SK-MEL-5 (cell line): ENCODE results near the gene POU2F2. TPM values are rescaled to one million over a fixed set of nuclear protein-coding genes. Genes with fewer than 3 reads are reported as not detected.

ENCODE experiments used
- DNase-seq: peaks from one replicate; pipeline ENCODE4 v3.0.0-alpha.2; 2016; ENCODE audit warnings: low read depth, low spot score
- in situ Hi-C: cut with HindIII; loops from 2 replicates; pipeline ENCODE4 v1.10.0; 2016; ENCODE audit warnings: low sequenced_read_pairs, high pct_unique_total_duplicates, low pct_unique_long_range_greater_than_20kb
- total RNA-seq: library from RNA; depleted of rRNA; stranded (reverse); fragments of >200 nt; shearing (Covaris generic); gene quantifications from 2 replicates; pipeline ENCODE4 v1.2.3, GENCODE V29; 2014

The POU2F2 gene
- total RNA-seq, 1 experiment from 2014 or later = not detected

DNA sequence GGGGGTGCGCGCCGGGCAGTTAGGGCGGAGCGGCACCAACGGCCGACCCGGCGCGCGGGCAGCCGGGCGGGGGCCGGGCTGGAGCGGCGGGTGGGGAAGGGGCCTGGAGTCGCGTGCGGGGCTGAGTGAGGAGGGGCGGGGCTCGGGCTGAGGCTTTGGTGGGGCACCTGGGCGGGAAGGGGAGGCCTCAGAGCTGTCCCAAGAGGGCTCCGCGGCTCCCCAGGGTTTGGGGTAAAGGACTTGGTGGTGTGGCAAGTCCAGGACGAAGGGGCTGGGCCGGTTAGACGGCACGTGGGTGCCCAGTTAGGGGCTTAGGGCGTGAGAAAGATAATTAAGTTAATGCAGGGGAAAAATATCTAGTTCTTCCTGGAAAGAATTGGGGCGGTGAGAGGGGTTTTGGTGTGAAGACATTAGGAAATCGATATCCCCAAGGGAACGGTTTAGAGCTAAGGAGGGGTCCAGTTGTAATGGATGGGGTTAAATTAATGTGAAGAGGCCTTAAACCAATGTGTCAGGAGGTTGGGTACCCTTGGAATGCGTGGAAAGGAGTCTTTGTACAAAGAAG is 55.8 kb downstream of the POU2F2 start:
- DNase-seq = no peak
- in situ Hi-C loops = no loop called here

DNA sequence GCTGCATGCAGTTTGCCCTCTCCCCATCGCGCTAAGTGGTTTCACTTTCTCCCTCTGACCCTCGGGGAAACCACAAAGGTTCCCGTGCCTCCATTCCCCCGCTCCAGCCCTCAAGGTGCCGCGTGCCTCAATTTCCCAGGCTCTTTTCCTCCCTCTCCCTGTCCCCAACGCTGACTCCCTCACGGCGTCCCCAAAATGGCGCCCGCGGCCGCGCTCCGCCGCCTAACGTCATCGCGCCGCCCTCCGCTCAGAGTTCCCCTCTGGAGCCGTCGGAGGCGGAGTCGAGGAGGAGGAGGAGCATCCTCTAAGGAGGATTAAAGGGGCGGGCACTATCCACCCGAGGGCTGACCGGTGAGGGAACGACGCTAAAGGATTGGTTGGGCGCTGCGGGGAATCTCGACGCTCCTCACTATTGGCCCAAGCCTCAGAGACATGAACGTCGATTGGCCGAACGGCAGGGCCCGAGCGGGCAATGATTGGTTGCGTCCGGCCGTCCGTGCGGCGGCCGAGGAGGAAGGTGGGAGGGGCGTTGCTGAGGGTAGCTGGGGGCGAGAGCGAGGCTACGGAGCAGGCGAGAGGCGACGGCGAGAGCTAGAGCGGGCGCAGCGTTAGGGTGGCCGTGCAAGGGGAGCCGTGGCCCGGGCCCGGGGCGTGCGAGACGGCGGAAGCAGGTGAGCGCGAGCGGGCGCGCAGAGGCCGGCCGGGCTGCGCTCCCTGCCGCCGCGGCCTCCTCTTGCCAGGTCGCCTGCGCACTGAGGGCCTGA is 56.4 kb downstream of the POU2F2 start, which contains the start of gene ZNF574:
Gene ZNF574 (plus strand): TSS at position 551 of the 764 bp plus-strand sequence. CDS start 2,441 bp downstream, outside the sequence.
- DNase-seq = peak; percentile 99
- in situ Hi-C loops = no loop called here

DNA sequence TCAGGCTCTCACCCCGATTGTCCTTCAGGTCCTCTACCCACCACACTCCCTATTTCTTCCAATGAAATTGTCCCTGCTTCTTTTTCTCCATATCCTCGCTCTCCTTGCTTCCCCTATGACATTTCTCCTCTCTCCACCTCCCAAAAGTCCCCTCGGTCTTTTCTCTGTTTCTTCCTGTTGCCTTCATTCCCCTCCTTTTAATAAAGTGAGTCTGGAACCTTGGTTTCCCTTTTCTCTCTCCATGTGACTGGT is 57.0 kb downstream of the POU2F2 start:
- in situ Hi-C loops = no loop called here

GRCh38 chr19:42074513-42075363 is 57.5 kb downstream of the POU2F2 start:
- DNase-seq = peak; percentile 14

More for the DNA sequence above, 57.0 kb downstream of the POU2F2 start:
- no peak for DNase-seq

DNA sequence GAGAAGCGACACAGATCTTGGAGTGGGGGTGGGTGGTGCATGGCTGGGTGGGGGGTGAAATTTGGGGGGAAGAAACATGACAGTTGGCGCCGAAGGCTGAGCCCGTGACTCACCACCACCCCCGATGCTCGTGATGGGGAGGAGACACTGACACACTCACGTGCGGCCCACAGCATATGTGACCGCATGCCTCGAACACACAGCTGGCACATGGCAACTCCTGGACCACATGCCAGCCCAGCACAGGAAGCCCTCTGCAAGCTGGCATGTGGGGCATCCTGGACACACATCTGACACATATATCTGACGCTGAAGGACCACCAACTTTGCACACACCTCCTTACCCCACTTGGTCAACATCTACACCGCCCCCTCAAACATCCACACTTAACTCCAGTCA is 61.0 kb downstream of the POU2F2 start:
- DNase-seq = no peak
- in situ Hi-C loops = no loop called here

More at GRCh38 chr19:42074513-42075363, 57.5 kb downstream of the POU2F2 start:
- in situ Hi-C loops = no loop called here

DNA sequence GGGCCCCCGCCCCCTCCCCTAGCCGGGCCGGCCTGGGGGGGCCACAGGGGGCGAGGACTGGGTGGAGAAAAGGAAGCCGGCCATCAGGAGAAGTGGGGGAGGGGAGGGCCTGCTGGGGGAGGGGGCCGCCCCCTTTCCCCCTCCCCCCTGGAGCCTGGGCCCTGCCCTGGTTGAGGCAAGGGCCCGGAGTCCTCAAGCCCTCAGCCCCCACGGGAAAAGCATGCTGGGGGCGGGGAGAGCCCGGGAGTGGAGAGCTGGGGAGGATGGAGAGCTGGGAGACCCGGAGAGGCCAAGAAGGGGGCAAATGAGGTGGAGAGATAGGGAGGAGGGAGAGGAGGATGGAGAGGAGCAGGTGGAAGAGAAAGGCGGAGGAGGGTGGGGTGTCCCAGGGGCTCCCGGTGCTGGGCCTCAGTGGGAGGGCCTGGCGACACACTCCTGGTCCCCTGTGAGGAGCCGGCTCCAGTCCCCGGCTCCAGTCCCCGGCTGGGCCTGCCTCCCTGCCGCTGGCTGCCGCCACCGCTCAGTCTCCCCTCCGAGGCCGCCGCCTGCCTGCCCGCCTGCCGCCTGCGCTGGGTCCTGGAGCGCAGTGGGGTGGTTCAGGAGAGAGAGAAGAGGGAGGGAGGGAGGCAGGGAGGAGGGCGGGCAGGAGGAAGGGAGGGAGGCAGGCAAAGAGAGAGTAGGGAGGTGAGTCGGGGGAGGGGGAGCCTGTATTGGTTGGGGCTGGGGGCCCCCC is 62.5 kb downstream of the POU2F2 start, which contains the start of gene GRIK5:
Gene GRIK5 (minus strand): TSS at position 588 of the 733 bp plus-strand sequence. CDS start 4,436 bp downstream, outside the sequence.
- in situ Hi-C loops = no loop called here
- DNase-seq = no peak

DNA sequence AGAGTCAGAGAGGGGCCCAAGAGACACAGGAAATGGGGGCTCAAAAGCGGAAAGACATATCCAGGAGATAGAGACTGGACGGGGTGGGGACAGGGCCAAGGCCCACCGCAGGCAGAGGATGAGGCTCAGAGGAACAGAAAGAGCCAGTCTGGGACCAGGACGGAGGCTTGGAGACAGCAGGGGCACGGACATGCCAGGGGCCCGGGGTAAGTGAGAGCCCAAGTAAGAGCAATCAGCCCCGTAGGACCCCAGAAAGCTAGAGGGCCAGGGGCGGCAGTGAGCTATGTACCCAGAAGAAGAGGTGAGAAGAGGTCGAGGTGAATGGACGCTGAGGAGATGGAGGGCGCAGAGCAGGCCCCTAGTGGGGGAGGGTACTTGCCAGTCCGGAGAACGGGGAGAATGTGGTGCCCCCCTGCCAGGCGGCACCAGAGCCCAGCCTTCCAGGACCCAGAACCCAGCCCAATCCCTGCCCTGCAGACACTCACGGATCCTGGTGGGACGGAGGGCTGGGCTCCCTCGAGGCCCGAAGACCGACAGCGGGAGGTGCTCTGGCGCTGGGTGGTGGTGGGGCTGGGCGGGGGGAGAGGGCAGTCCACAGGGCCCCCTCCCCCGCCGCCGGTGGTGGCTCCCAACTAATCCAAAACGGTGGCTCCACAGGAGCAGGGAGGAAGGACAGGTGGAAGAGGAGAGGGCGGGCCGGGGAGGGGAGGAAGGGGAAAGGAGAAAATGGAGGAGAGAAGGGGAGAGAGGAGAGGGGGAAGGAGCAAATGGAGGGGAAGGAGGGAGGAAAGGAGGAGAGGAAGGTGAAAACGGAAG is 63.3 kb downstream of the POU2F2 start:
- DNase-seq = no peak
- in situ Hi-C loops = no loop called here

DNA sequence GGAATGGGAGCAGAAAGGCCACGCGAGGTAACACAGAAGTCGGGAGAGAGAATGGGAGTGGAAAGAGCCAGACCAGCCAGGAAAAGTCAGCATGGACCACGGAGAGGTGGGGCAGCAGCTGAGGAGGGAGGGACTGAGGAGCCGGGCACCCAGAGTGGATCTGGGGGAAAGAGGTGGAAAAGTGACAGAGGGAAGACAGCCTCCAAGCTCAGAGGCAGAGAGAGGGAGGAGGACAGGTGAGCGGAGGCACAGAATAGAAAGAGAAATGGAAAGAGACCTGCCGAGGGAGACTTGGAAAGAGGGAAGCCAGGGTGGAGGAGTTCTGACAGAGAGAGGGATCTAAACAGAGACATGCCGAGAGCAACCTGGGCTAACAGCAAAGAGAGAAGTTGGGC is 63.9 kb downstream of the POU2F2 start:
- DNase-seq = no peak
- in situ Hi-C loops = no loop called here

DNA sequence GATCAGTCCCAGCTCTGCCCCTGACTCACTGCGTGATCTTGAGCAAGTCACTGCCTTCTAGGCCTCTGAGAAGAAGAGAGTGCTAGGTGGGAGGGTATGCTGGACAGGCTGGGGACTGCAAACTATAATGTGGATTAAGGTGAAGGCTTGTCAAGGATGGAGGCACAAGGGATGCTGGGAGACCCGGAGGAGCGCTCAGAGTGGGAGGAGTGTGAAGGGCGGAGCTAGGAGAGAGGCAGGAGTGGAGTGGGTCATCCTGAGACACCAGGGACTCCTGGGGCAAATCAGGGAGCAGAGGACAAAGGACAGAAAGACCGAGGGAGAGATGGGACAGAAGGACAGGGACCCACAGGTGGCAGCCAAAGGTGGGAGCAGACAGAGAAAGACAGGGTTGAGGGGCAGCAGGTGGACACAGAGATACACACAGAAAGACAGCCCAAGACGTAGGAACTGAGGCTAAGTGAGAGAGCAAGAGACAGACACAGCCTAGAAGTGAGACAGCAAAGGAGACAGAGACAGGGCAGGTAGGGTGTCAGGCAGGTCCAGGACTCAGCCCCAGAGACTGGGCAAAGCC is 64.8 kb downstream of the POU2F2 start:
- in situ Hi-C loops = no loop called here
- DNase-seq = peak; percentile 8

- peak; percentile 85 for DNase-seq
- in situ Hi-C loops = no loop called here
Observed at GRCh38 chr19:42066075-42066754, 66.0 kb downstream of the POU2F2 start.

DNA sequence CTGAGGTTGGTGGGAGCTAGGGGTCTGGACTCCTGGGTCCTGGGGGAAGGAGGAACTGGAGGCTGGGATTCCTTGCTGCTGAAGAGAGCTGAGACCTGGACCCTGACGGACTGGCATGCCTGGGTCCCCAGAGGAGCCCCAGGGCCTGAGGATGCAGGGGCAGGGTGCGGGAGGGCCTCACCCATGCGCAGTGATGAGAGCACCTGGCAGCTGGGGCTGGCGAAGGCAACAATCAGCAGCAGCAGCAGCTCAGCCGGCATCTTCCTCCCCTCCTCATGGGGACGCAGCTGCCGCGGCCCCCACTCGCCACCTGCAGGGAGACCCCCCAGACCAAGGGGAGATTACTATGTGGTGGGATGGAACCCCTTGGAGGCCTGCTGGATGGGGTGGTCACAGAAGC is 66.7 kb downstream of the POU2F2 start:
- in situ Hi-C loops = no loop called here
- DNase-seq = no peak

GRCh38 chr19:42065051-42065450 is 67.2 kb downstream of the POU2F2 start:
- DNase-seq = no peak
- in situ Hi-C loops = no loop called here

- in situ Hi-C loops = no loop called here
- no peak for DNase-seq
Observed at GRCh38 chr19:42064432-42064831, 67.8 kb downstream of the POU2F2 start.

- in situ Hi-C loops = no loop called here
- no peak for DNase-seq
Observed at GRCh38 chr19:42062381-42062780, 69.9 kb downstream of the POU2F2 start.

DNA sequence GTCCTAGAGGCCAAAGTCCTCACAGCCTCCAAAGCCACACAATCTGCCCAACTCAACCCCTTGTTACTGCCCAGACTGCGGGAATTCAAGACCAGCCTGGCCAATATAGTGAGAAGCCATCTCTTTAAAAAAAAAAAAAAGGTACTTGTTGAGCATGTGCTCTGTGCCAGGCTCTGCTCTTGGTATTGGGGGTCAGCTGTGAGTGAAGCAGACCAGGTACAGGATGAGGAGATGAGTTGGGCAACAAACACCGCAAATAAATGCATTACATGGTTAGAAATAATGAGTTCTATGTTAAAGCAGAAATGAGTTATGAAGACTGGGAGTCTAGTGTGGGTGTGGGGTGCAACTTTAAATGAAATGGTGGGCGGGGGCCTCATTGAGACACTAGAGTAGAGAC is 72.1 kb downstream of the POU2F2 start:
- in situ Hi-C loops = no loop called here
- DNase-seq = no peak

DNA sequence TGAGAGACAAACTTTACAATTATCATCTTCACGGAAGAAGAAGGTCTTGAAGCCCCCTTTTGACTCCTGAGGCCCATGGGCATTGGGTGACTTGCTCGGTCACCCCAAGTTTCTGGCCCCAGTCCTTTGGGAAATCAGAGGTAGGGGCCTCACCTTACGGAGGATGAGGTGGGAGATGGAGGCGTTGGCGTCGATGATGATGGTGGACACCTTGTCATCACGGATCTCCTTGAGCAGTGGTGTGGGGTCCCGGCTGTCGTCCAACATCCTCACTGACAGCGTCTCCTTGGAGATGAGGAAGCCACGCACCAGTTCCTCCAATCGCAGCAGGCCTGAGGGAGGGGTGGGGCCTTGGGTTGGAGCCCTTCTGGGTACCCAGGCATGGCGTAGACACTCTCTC is 73.0 kb downstream of the POU2F2 start:
- in situ Hi-C loops = no loop called here

More for the DNA sequence above, 73.0 kb downstream of the POU2F2 start:
- no peak for DNase-seq
